DMS153 treated with DMSO at 0.1 percent for 48 hours (cell line): Measurements from ENCODE around the gene CRAT.

Experiments
- DNase-seq: peaks from one replicate; lab custom pipeline; 2025; ENCODE audit not compliant: unreplicated experiment; lab: John Stamatoyannopoulos, UW

CRAT gene

DNA sequence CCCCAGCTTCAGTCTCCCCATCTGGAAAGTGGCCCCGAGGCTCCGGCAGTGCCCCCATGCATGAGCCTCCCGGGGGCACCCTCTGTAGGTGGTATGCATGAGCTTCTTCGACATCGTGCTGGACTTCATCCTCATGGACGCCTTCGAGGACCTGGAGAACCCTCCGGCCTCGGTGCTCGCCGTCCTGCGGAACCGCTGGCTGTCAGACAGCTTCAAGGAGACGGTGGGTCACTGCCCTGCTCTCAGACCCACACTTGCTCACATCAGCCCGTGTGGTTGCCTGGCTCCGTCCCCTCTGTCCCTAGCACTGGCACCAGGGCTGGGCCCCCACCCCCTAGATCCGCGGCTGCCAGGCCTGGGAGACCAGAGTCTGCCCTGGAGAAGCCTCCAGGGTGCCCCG, 42.5 kb downstream of the CRAT start:
- no peak for DNase-seq

DNA sequence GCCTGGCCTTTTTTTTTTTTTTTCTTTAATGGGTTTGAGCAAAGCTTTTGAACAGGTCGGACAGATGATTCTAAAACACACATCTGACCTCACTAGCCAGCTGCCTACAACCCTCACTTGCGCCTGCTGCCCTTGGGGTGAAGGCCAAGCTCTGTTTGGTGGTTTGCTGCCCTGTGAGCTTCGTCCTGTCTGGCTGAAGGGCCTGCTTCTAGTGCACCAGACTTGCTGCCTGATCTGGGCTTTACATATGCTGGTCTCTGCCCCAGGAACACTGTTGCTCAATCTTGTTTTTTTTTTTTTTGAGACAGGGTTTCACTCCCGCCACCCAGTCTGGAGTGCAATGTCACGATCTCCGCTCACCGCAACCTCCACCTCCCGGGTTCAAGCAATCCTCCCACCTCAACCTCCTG, 46.1 kb downstream of the CRAT start:
- DNase-seq = no peak

DNA sequence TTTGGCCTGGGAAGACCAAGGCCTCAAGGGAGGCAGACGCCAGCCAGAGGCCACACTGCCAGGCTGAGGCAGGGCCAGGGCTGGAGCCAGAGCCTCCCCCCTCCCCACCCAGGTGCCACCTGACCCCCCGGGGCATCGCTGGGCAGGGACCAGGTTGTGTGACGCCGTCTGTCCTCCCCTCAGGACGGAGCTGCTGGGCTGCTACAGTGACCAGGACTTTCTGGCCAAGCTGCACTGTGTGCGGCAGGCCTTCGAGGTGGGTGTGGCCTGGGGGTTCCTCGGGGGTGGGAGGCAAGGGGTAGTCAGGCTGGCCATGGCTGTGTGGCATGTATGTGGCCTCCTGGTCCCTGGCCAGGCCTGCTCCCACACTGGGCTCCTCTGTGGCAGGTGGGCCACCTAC, 47.5 kb downstream of the CRAT start:
- no peak for DNase-seq

- no peak for DNase-seq
Measured at GRCh38 chr9:129060991-129061390, 49.6 kb downstream of the CRAT start.

DNA sequence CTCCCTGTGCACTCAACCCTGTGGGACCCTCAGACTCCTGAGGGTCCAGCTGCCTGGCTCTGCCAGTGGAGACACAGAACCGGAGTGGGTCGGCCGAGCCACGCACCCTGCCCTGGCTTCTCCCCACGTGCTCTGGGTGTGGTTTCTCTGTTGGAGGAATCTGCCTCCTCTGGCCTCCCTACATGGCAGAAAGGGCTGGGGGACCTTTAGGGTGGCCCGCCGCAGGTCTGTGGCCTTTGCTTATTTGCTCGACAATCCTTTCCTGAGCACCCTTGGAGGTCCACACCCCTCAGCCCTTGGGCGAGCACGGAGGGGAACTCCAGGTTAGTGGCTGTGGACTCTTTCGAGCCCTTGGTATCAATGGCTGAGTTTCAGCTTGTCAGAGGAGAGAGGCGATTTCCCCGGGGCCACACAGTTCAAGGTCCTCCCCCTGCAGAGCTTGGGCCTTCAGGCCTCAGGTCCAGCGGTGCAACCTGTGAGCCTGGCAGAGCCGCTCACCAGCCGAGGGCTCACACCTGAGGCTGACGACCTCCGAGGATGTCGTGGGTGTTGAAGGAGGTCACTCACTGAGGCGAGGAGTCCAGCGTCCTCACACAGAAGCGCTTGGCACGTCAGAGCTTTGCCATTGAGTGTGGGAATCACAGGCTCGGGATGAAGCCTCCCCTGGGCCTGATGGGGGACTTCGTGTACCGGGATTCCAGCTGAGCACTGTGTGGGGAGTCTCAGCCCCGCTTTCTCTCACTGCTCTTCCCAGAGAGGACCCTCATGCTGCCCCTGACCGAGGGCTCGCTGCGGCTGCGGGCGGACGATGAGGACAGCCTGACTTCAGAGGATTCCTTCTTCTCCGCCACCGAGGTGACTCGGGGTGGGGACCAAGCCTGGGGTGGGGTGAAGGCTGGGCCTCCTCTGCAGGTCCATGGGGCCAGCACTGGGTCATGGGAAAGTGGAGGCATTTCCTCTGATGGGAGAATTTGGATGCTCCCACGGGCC, 50.5 kb downstream of the CRAT start:
- no peak for DNase-seq

DNA sequence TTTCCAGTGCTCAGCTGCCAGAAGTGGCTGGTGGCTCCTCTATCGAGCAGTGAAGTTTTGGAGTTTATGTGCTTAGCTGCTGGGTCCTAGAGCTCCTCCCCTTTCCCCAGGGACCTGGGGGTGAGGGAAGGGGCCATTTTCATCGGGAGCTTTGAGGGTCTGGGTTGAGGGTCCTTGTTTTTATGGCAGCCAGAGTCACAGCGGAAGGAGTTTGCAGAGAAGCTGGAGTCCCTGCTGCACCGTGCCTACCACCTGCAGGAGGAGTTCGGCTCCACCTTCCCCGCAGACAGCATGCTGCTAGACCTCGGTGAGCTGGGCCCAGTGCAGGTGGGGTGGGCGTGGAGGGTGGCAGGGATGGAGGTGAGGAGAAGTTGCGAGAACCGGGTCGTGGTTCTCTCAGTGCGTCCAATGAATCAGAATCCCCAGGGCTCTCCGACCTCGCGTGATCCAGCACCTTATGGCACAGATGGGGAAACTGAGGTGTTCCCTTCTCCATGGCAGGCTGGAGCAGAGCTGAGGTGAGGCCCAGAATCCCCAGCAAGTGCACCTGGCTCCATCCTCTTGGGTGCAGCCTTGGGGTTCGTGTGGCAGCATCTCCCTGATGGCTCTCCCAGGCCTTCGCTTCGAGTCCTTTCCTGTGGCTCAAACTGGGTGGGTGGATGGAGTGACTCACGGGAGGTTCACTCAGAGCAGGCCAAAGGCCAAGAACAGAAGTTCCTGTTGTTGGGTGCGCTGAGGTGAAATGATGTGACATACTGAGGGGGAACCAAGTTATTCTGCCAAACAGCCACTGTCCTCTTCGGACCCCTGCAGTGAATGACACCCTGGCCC, 51.4 kb downstream of the CRAT start:
- DNase-seq = no peak

DNA sequence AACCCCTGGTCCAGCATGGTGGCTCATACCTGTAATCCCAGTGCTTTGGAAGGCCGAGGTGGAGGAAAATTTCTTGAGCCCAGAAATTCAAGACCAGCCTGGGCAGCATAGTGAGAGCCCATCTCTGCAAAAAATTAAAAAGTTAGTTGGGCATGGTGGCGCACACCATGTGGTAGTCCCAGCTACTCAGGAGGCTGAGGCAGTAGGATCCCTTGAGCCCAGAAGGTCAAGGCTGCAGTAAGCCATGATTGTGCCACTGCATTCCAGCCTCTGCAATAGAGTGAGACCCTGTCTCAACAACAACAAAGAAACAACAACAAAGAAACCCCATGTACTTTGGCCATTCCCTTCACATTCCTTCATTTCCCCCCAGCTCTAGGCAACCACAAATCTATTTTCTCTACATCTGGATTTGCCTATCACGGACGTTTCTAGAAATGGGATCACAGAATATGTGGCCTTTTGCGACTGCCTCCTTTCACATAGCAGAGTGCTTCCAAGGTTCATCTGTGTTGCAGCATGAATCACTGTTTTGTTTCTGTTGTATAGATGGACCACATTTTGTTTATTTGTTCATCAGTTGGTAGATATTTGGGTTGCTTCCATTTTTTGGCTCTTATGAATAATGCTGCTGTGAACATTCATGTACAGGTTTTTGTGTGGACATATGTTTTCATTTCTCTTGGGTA, 56.3 kb downstream of the CRAT start:
- DNase-seq = no peak

- no peak for DNase-seq
Measured at GRCh38 chr9:129053020-129053419, 57.6 kb downstream of the CRAT start.

DNA sequence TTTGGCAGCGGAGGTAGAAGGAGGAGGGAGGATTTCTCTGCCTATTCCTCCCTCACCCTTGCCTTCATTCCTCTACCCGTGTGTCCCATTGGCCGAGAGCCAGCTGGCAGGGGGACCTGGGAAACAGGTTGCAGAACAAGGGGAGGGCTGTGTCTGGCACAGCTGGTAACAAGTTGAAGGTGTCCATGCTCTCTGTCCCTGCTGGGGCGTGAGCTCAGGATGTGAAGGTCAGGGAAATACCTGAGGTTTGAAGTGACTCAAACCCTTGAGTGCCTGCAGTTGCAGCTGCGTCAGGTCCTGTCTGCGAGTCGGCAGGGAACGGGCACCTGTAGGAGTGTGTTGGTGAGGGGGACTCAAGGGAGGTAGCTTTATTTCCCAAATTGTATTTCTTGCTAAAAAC, 58.0 kb downstream of the CRAT start:
- DNase-seq = no peak
